ENCODE measurements around the gene ZNF280A.
"Not testable (repeated sequence)": the region's sequence is repeated elsewhere in the genome, so short reads cannot be mapped to it uniquely, and the experiment has no call there.

ZNF280A gene

GRCh38 chr22:22479116-22479515, 41.0 kb downstream of the ZNF280A start:
- no peak for TF ChIP-seq GATA1 (IDR thresholded peaks at IDR 0.05; ENCODE audit: low read depth, low read length)
- TF ChIP-seq POLR2A (IDR thresholded peaks at IDR 0.05; ENCODE audit: low read length): no peak
- DNase-seq: no peak

- TF ChIP-seq POLR2A (IDR thresholded peaks at IDR 0.05; ENCODE audit: low read length) (no peak), GATA1 (IDR thresholded peaks at IDR 0.05; ENCODE audit: low read depth, low read length) (no peak)
- DNase-seq: no peak
Measured at GRCh38 chr22:22478470-22478869, 41.6 kb downstream of the ZNF280A start.

- no peak for DNase-seq
- TF ChIP-seq POLR2A (IDR thresholded peaks at IDR 0.05; ENCODE audit: low read length): no peak
- TF ChIP-seq GATA1 (IDR thresholded peaks at IDR 0.05; ENCODE audit: low read depth, low read length): no peak
Measured at GRCh38 chr22:22474733-22475132, 45.3 kb downstream of the ZNF280A start.

- DNase-seq: not testable (repeated sequence)
Measured at GRCh38 chr22:22471104-22471503, 49.0 kb downstream of the ZNF280A start.

- TF ChIP-seq POLR2A (IDR thresholded peaks at IDR 0.05; ENCODE audit: low read length): no peak
- TF ChIP-seq GATA1 (IDR thresholded peaks at IDR 0.05; ENCODE audit: low read depth, low read length): no peak
- DNase-seq: no peak
Measured at GRCh38 chr22:22469527-22469926, 50.5 kb downstream of the ZNF280A start.

GRCh38 chr22:22468794-22469469, 51.1 kb downstream of the ZNF280A start:
- DNase-seq: not testable (repeated sequence)

GRCh38 chr22:22467112-22467511, 53.0 kb downstream of the ZNF280A start:
- TF ChIP-seq GATA1 (IDR thresholded peaks at IDR 0.05; ENCODE audit: low read depth, low read length) (no peak), POLR2A (IDR thresholded peaks at IDR 0.05; ENCODE audit: low read length) (no peak)
- DNase-seq: no peak

GRCh38 chr22:22465782-22466181, 54.3 kb downstream of the ZNF280A start:
- no peak for DNase-seq
- TF ChIP-seq POLR2A (IDR thresholded peaks at IDR 0.05; ENCODE audit: low read length) (no peak), GATA1 (IDR thresholded peaks at IDR 0.05; ENCODE audit: low read depth, low read length) (no peak)

GRCh38 chr22:22465094-22465602, 54.9 kb downstream of the ZNF280A start:
- DNase-seq: no peak
- no peak for TF ChIP-seq GATA1 (IDR thresholded peaks at IDR 0.05; ENCODE audit: low read depth, low read length)
- TF ChIP-seq POLR2A (IDR thresholded peaks at IDR 0.05; ENCODE audit: low read length): no peak

- no peak for TF ChIP-seq POLR2A (IDR thresholded peaks at IDR 0.05; ENCODE audit: low read length)
- no peak for TF ChIP-seq GATA1 (IDR thresholded peaks at IDR 0.05; ENCODE audit: low read depth, low read length)
- DNase-seq: no peak
Measured at GRCh38 chr22:22464541-22465054, 55.5 kb downstream of the ZNF280A start.

- no peak for TF ChIP-seq GATA1 (IDR thresholded peaks at IDR 0.05; ENCODE audit: low read depth, low read length)
- TF ChIP-seq POLR2A (IDR thresholded peaks at IDR 0.05; ENCODE audit: low read length): no peak
Measured at GRCh38 chr22:22463855-22464540, 56.1 kb downstream of the ZNF280A start.

More at GRCh38 chr22:22463855-22464540, 56.1 kb downstream of the ZNF280A start:
- peak; percentile 61 to 81 for DNase-seq

All from erythroblast (primary cell).